Loucy (cell line): ENCODE data around the gene PREX1.

Source experiments
- CTCF ChIP-seq: fragments of 200-600 bp; sonication (generic); conservative IDR thresholded peaks from 2 replicates; pipeline ENCODE4 v1.5.1; 2014; ENCODE audit warnings: mild to moderate bottlenecking, antibody characterized with exemption, low read length
- EZH2phosphoT487 ChIP-seq: fragments of 200-600 bp; IDR thresholded peaks from 2 replicates; pipeline ENCODE4 v1.6.1; 2018; ENCODE audit warnings: antibody characterized with exemption, mild to moderate bottlenecking, moderate library complexity, borderline replicate concordance

- TF ChIP-seq CTCF (no peak), EZH2phosphoT487 (no peak)
Measured at GRCh38 chr20:48846516-48847492, 19.0 kb upstream of the PREX1 start.
